GM23338 (cell line): Measurements from ENCODE around the gene PROS1. TPM values are rescaled to one million over a fixed set of nuclear protein-coding genes. Genes with fewer than 3 reads are reported as not detected.

Source experiments
- ATAC-seq: fragments of 200-7000 bp; cut with Tn5 transposase; 3 replicates; pipeline ENCODE4 v1.9.1; 2020
- DNase-seq: peaks from one replicate; pipeline ENCODE4 v3.0.0-alpha.2; 2015; ENCODE audit warnings: low spot score
- H2AFZ ChIP-seq: fragments of 200-600 bp; sonication (generic); 2 replicates; pipeline ENCODE4 v1.8.0; 2016; ENCODE audit warnings: antibody characterized with exemption, mild to moderate bottlenecking, moderate library complexity
- H3F3A ChIP-seq: fragments of 200-600 bp; sonication (generic); replicated peaks from 2 replicates; pipeline ENCODE4 v1.8.0; 2017; ENCODE audit warnings: antibody characterized with exemption, mixed run types, low read depth
- H3K27ac ChIP-seq: fragments of 200-600 bp; sonication (generic); 2 replicates; pipeline ENCODE4 v1.6.1; 2016; ENCODE audit warnings: low read depth
- H3K27me3 ChIP-seq: fragments of 200-600 bp; sonication (generic); 2 replicates; pipeline ENCODE4 v1.8.0; 2016; ENCODE audit warnings: mild to moderate bottlenecking, mixed run types, moderate library complexity; ENCODE audit not compliant: insufficient read depth
- H3K36me3 ChIP-seq: fragments of 200-600 bp; sonication (generic); 2 replicates; pipeline ENCODE4 v1.8.0; 2016; ENCODE audit warnings: mild to moderate bottlenecking; ENCODE audit not compliant: insufficient read depth
- H3K4me1 ChIP-seq: fragments of 200-600 bp; sonication (generic); 2 replicates; pipeline ENCODE4 v1.8.0; 2016; ENCODE audit warnings: mild to moderate bottlenecking, moderate library complexity; ENCODE audit not compliant: insufficient read depth
- H3K4me2 ChIP-seq: fragments of 200-600 bp; sonication (generic); 2 replicates; pipeline ENCODE4 v1.7.1; 2017; ENCODE audit warnings: mixed run types
- H3K4me3 ChIP-seq: fragments of 200-600 bp; sonication (generic); 2 replicates; pipeline ENCODE4 v1.6.1; 2016; ENCODE audit warnings: mixed run types
- H3K79me2 ChIP-seq: fragments of 200-600 bp; sonication (generic); replicated peaks from 2 replicates; pipeline ENCODE4 v1.8.0; 2017; ENCODE audit warnings: mild to moderate bottlenecking; ENCODE audit not compliant: insufficient read depth
- H3K9me2 ChIP-seq: fragments of 200-600 bp; sonication (generic); 2 replicates; pipeline ENCODE4 v1.8.0; 2017; ENCODE audit not compliant: insufficient read depth
- H4K20me1 ChIP-seq: fragments of 200-600 bp; sonication (generic); replicated peaks from 2 replicates; pipeline ENCODE4 v1.8.0; 2017; ENCODE audit warnings: mild to moderate bottlenecking; ENCODE audit not compliant: insufficient read depth
- H3K27ac Mint-ChIP-seq: 2 replicates; pipeline ENCODE4 v1.8.0; 2020; ENCODE audit warnings: inconsistent platforms, mild to moderate bottlenecking, moderate library complexity, mixed read lengths
- H3K27me3 Mint-ChIP-seq: 3 replicates; pipeline ENCODE4 v1.8.0; 2022; ENCODE audit warnings: low read depth, mild to moderate bottlenecking, moderate library complexity, mixed read lengths, inconsistent platforms; ENCODE audit not compliant: insufficient read depth, poor library complexity
- H3K36me3 Mint-ChIP-seq: 3 replicates; pipeline ENCODE4 v1.8.0; 2021; ENCODE audit warnings: low read depth, mild to moderate bottlenecking, inconsistent platforms, moderate library complexity, mixed read lengths
- H3K4me1 Mint-ChIP-seq: 3 replicates; pipeline ENCODE4 v1.8.0; 2020; ENCODE audit warnings: mild to moderate bottlenecking, inconsistent platforms, mixed read lengths
- H3K4me3 Mint-ChIP-seq: 3 replicates; pipeline ENCODE4 v1.8.0; 2021; ENCODE audit warnings: moderate library complexity, mild to moderate bottlenecking, inconsistent platforms, mixed read lengths
- H3K9me3 Mint-ChIP-seq: 3 replicates; pipeline ENCODE4 v1.8.0; 2020; ENCODE audit warnings: moderate library complexity, mild to moderate bottlenecking, inconsistent platforms, mixed read lengths
- CREB1 ChIP-seq: fragments of 250-450 bp; sonication (Bioruptor Pico); IDR thresholded peaks from 2 replicates; pipeline ENCODE4 v1.5.0; 2020; ENCODE audit warnings: low read depth, mild to moderate bottlenecking, moderate library complexity
- CTCF ChIP-seq, 2 experiments: fragments of 200-600 bp in 1 of 2; sonication (generic) in 1 of 2; conservative IDR thresholded peaks; 2 replicates each; pipeline versions ENCODE4 v1.5.1 to v1.6.1; 2016 to 2017; ENCODE audit warnings: antibody characterized with exemption in 2 of 2, low read depth in 2 of 2, mild to moderate bottlenecking in 2 of 2, moderate library complexity in 1 of 2
- ETS1 ChIP-seq: IDR thresholded peaks from 2 replicates; pipeline ENCODE4 v1.6.1; 2016; ENCODE audit warnings: antibody characterized with exemption
- EZH2 ChIP-seq: fragments of 200-600 bp; sonication (generic); IDR thresholded peaks from one replicate; pipeline ENCODE4 v1.8.0; 2017; ENCODE audit warnings: antibody characterized with exemption, mild to moderate bottlenecking, low read depth; ENCODE audit not compliant: unreplicated experiment
- EZH2phosphoT487 ChIP-seq: fragments of 200-600 bp; sonication (generic); IDR thresholded peaks from one replicate; pipeline ENCODE4 v1.8.1; 2018; ENCODE audit warnings: antibody characterized with exemption; ENCODE audit not compliant: unreplicated experiment
- JUNB ChIP-seq: IDR thresholded peaks from one replicate; pipeline ENCODE4 v1.6.1; 2016; ENCODE audit warnings: antibody characterized with exemption; ENCODE audit not compliant: unreplicated experiment
- NANOG ChIP-seq: IDR thresholded peaks from 2 replicates; pipeline ENCODE4 v1.6.1; 2016; ENCODE audit warnings: antibody characterized with exemption, borderline replicate concordance
- POLR2AphosphoS5 ChIP-seq: IDR thresholded peaks from 2 replicates; pipeline ENCODE4 v1.6.1; 2016; ENCODE audit warnings: antibody characterized with exemption, low read depth
- REST ChIP-seq: IDR thresholded peaks from one replicate; pipeline ENCODE4 v1.6.1; 2018; ENCODE audit warnings: antibody characterized with exemption; ENCODE audit not compliant: unreplicated experiment
- STAT1 ChIP-seq: IDR thresholded peaks from one replicate; pipeline ENCODE4 v1.6.1; 2016; ENCODE audit warnings: antibody characterized with exemption; ENCODE audit not compliant: unreplicated experiment
- ZNF114 ChIP-seq: fragments of 250-450 bp; sonication (Bioruptor Pico); IDR thresholded peaks from 2 replicates; pipeline ENCODE4 v1.5.0; 2020; ENCODE audit warnings: mild to moderate bottlenecking, moderate library complexity
- ZNF331 ChIP-seq: fragments of 250-450 bp; sonication (Bioruptor Pico); IDR thresholded peaks from 2 replicates; pipeline ENCODE4 v1.5.0; 2020; ENCODE audit warnings: low read depth, mild to moderate bottlenecking, moderate library complexity
- ZNF462 ChIP-seq: fragments of 250-450 bp; sonication (Bioruptor Pico); IDR thresholded peaks from 2 replicates; pipeline ENCODE4 v1.5.0; 2020; ENCODE audit warnings: mild to moderate bottlenecking, moderate library complexity
- polyA plus RNA-seq: library from polyadenylated mRNA; unstranded; fragments of >200 nt; fragmentation: Nextera tagmentation; extraction: Ambion mirVana; gene quantifications from 2 replicates; pipeline ENCODE4 v1.2.1, GENCODE V29; 2016
- total RNA-seq: library from RNA; depleted of rRNA; stranded (reverse); fragments of >200 nt; shearing (Covaris generic); gene quantifications from 2 replicates; pipeline ENCODE4 v1.2.3, GENCODE V29; 2014

The PROS1 gene
- total and polyA plus RNA-seq, 2 experiments from 2014 or later: 1.8 to 4.1 TPM

GRCh38 chr3:93961026-93961425, 12.7 kb downstream of the PROS1 start:
- Histone ChIP-seq H3K27me3 (no peaks in the 10 kb centered on the region), H3F3A (no peaks in the 10 kb centered on the region), H3K9me2 (no peaks in the 10 kb centered on the region), H3K27ac (no peak overlapping the region), H3K79me2 (no peaks in the 10 kb centered on the region), H3K4me1 (no peaks in the 10 kb centered on the region), H3K36me3 (no peaks in the 10 kb centered on the region), H3K4me2 (no peak overlapping the region), H4K20me1 (no peaks in the 10 kb centered on the region), H2AFZ (no peak overlapping the region), H3K4me3 (no peak overlapping the region)
- DNase-seq (no peak), ATAC-seq (no peak)
- Mint-ChIP-seq H3K36me3 (peaks cover 20% of the 10 kb centered on the region), H3K27ac (no peak overlapping the region), H3K9me3 (peaks cover 84% of the 10 kb centered on the region), H3K27me3 (peaks cover 4% of the 10 kb centered on the region), H3K4me1 (no peaks in the 10 kb centered on the region), H3K4me3 (no peak overlapping the region)
- TF ChIP-seq STAT1 (no peak), NANOG (no peak), JUNB (no peak), CTCF (conservative IDR thresholded peaks at IDR 0.05; ENCODE audit: low read depth in 2 of 2) (no peak), ZNF114 (CRISPR knock-in tag) (no peak), ZNF331 (CRISPR knock-in tag) (no peak), ZNF462 (CRISPR knock-in tag) (no peak), REST (no peak), CREB1 (CRISPR knock-in tag) (no peak), ETS1 (no peak), EZH2phosphoT487 (no peak), EZH2 (no peak), POLR2AphosphoS5 (no peak)
